NCI-H2081 treated with DMSO at 0.1 percent for 48 hours (cell line): ENCODE data around the gene RAN.
"Not testable (repeated sequence)": the region's sequence is repeated elsewhere in the genome, so short reads cannot be mapped to it uniquely, and the experiment has no call there.

Source experiments
- DNase-seq: peaks from one replicate; lab custom pipeline; 2025; lab: John Stamatoyannopoulos, UW

The RAN gene

DNA sequence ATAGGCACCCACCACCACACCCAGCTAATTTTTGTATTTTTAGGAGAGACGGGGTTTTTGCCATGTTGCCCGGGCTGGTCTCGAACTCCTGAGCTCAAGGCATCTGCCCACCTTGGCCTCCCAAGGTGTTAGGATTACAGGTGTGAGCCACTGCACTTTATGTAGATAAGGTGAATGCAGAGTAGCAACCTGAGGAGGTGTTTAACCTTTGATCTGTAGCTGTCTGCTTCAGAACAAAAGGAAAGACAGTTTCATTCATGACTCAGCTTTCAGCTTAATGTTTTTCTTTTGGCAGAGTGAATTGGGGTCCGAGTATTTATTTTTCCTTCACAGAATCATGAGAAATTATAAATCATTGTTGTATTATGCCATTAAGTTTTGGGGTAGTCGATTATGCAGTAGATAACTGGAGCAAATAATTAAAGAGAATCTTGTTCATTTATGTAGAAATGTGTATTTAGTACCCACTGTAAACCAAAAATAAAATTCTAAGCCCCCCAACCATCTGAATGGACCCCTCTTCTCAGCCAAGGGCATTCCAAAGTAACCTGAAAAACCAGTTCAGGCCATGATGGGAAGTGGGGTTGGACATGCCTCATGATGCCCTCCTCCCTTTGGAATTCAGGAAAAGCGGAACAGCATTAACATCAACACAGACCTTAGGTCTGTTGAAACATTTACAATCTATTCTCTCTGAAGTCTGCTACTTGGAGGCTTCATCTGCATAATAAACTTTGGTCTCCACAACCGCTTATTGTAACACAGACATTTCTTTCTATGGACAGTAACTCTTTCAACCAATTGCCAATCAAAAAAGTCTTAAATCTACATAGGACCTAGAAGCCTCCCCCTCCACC lies 22.1 kb upstream of the RAN start:
- DNase-seq = no peak

DNA sequence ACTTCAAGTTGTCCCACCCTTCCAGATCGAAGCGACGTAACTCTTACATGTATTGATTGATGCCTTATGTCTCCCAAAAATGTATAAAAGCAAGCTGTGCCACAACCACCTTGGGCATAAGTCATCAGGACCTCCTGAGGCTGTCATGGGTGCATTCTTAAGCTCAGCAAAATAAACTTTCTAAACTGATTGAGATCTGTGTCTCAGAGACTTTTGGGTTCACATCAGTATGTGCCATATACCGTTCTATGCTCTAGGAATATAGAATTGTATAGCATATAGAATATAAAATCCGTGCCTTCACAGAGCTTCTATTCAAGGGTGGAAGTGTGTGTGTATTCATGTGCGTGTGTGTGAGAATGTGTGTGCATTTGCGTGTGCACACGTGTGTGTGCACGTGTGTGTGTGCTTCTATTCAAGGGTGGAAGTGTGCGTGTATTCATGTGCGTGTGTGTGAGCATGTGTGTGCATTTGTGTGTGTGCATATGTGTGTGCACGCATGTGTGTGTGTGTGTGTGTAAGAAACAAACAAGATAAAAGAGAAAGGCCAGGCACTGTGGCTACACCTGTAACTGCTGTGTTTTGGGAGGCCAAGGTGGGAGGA lies 21.3 kb upstream of the RAN start:
- DNase-seq = no peak

DNA sequence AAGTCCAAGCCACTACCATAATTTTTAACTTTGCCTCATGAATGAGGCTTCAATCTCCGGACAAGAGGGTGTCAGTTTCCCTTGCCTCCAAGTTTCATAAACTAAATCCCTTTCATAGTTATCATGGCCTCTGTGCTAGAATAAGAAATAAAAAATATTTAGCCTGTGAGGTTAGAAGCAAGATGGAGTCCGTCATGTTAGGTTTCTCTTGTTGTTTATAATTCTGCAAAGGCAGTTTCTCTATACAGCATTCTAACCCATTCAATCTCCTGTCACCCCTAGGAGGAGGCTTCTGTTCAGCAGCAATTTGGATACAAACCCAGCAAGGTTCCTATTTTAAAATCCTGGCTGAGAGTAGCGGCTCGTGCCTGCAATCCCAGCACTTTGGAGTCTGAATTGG lies 15.8 kb upstream of the RAN start:
- no peak for DNase-seq

DNA sequence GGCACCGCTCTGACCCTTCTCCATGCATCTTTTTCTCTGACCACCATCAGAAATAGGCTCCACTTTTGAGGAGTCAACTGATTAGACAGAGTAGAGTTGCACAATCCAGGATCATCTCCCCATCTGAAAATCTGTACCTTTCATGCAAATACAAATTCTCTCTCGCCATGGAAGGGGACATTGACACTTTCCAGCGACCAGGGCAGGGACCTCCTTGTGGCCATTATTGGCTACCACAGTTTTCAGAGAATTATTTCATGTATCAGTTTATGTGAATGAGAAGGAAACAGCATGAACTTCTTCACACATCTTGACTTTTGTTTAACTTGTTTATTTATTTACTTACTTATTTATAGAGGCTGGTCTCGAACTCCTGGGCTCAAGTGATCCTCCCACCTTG lies 13.8 kb upstream of the RAN start:
- DNase-seq = no peak

DNA sequence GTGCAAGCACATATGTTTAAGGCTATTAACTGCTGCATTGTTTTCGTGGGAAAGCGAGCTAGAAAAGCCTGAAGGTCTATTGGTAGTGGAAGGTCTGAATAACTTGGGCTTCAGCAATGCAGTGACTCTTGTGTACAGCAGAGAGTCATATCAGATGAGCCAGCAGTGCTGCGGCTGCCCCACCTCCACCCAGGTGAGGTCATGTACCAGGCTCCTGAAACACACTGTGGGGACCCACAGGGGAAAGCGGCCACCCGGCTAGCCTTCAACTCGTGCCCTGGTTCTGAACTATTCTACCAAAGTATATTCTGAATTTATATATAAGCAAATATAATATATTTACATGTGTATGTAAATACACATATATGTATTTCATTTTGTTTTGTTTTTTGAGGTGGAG lies 12.7 kb upstream of the RAN start:
- no peak for DNase-seq

DNA sequence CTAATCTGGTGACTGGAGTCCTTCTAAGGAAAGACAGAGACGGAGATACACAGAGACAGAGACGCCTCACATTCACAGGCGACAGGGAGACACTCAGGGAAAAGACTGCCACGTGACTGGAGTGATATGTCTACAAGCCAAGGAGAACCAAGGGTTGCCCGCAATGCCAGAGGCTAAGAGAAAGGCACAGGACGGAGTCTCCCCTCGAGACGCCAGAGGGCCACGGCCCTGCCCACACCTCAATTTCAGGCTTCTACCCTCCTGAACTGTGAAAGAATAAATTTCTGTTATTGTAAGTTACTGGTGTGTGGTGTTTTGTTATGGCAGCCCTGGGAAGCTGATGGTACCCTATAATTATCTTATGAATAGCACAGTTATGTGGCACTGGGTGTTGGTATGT lies 11.6 kb upstream of the RAN start:
- no peak for DNase-seq

DNA sequence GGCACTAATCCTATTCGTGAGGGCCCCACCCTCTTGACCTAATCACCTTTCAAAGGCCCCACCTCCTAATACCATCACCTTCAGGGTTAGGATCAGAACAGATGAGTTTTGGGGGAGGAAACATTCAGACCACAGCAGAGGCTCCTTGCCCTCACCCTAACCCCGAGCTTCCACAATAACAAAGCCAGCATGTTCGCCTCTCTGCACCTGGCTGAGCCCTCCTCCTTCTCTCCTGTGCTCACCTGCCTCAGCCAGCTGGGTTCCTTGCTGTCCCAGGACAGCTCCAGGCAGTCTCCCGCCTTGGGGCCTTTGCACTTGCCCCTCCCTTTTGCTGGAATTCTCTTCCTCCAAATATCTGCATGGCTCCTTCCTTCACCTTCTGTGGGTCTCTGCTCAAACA lies 9.7 kb upstream of the RAN start:
- no peak for DNase-seq

DNA sequence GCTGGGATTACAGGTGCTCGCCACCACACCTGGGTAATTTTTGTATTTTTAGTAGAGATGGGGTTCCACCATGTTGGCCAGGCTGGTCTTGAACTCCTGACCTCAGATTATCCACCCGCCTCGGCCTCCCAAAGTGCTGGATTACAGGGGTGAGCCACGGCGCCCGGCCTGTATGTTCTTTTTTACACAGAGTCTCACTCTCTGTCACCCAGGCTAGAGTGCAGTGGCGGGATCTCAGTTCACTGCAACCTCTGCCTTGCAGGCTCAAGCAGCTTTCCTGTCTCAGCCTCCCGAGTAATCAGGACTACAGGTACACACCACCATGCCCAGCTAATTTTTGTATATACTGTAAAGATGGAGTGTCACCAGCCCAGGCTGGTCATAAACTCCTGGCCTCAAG lies 9.1 kb upstream of the RAN start:
- DNase-seq = not testable (repeated sequence)

DNA sequence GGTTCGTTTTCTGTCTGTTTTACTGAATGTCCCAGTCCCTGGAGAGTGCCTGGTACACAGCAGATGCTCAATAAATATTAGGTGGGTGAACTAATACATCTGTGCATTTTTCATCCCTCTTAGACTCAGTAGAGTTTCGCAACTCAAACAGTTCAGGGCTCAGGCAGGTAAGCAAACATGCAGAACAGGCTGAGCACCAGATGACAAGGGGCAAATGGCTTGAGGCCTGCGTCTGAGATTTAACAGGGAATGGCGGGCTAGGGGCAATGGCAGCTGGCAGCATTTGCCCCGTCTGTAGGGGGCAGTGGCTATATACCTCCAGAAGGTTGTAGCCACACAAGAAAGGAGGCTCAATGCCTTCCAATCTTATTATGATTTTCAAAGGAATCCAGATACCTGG lies 8.6 kb upstream of the RAN start:
- no peak for DNase-seq

DNA sequence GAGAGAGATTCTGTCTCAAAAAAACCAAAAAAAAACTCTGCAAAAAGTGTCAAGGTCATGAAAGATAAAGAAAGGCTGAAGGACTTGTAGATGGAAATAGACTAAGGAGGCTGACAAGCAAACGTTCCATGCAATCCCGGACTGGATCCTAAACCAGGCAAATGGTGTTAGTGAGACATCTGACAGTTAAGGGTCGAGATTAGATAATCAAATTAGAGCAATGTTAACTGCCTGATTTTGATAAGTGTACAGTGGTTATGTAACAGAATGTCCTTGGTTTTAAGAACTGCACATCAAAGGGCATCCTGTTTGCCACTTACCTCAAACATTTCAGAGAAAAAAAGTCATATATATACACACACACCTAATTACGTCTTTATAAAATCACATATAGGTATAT lies 3.5 kb upstream of the RAN start:
- DNase-seq = no peak

DNA sequence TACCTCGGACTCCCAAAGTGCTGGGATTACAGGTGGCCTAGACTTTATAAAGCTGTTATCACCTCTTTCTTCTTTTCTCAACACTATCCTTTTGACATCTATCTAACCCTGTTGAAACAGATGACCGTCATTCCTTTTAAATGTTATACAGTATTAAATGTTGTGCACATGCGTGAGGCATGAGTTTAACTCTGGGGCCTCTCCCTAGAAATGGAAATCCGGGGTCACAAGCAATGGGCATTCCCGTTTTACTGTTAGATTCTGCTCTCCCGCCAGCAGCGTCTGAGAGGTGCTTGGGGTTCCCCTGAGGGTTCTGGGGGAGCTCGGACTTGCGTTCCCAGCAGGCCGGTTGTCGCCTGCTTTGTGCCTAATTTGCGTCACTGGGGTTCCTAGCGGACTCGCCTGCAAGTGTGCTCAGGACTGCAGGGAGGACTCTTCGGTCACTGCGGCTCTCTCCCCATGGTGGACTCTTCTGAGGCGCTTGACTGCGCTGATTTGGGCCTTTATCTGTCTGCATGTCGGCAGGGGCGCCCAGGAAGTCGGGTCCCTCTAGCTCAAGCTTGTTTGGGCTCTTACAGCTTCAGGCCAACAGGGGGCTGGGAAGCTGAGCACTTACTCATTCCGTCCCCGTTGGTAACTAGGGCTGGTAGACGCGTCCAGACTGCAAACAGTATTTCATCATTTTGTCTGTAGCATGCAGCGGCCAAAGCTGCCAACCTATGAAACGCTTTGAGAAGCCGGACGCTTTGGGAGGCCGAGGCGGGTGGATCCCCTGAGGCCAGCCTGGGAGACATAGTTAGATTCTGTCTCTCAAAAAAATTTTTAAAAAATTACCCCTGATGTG lies 1.2 kb upstream of the RAN start:
- no peak for DNase-seq

DNA sequence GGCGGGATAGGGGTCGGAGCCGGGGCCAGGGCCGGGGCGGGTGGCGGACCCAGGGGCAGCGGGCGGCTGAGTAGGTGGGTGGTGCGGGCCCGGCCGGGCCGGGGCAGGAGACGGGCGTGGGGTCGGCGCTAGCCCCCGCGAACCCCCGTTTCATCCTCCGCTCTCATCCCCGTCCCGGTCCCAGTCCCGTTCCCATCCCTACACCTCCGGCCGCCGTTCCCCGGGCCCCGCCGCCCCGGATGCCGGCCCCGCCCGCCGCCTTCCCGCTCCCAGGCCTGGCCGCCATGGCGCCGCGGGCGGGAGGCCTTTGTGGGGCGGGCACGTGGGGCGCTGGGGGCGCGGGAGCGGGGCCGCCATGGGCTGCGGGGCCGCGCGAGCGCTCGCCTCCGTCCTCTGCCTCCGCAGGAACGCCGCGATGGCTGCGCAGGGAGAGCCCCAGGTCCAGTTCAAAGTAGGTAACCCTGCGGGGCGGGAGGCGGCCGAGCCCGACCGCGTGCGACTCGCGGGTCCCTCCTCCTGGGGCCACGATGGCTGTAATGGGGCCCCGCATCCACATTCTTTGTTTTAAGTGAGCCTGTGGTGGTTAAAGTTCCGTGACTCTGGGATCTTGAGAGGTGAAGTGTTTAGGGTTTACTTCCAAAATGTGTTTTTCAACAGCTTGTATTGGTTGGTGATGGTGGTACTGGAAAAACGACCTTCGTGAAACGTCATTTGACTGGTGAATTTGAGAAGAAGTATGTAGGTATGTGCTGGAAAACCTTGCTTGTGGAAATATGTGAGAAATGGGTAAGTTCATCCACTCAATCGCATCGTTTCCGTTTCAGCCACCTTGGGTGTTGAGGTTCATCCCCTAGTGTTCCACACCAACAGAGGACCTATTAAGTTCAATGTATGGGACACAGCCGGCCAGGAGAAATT lies 572 bp downstream of the RAN start:
- no peak for DNase-seq

DNA sequence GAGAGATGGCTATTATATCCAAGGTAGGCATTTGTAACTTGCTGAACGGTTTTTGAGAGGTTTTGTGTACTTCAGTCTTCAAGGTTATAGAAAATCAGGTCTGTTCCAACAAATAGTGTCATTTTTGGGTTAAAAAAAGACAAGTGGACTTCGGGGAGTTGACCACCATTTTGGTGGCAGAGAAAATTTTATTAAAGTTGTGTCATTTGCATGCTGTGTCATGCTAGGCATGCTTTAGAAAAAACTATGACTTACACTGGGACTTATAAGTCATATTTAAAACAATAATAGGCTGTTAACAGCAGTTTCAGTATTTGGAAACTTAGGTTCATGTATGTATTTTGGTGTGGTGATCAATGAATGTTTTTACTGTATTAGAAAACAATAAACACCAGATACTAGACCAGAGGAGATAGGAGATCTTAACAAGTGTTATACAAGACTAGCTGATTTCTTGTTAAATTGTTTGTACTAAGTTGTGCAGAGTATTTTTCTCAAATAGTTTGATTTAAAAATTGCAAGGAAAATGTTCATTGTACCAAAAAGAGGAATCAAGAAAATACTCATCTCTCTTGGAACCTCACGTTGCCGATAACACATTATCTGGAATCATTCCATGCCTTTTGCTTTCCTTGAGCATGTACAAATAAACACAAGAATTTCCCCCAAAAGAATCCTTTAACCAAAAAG lies 1.4 kb downstream of the RAN start:
- no peak for DNase-seq

DNA sequence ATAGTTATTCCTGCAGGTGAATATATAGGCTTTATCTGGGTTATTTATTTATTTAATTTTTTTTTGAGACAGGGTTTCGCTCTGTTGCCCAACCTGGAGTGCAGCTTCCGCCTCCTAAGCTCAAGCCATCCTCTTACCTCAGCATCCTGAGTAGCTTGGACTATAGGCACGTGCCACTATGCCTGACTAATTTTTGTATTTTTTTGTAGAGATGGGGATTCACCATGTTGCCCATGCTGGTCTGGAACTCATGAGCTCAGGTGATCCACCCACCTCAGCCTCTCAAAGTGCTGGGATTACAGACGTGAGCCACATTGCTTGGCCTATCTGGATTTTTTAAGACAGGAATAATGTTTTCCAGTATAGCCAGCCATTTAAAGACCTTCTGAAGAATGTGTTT lies 2.0 kb downstream of the RAN start:
- DNase-seq = no peak

DNA sequence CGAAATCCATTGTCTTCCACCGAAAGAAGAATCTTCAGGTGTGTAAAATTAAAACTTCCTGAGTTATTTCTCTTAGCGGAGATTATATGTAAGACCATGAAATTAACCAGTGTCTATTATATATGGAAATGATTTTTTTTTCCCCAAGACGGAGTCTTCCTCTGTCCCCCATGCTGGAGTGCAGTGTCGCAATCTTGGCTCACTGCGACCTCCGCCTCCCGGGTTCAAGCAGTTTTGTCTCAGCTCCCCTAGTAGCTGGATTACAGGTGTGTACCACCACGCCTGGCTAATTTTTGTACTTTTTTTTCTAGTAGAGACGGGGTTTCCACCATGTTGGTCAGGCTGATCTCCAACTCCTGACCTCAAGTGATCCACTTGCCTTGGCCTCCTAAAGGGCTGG lies 2.8 kb downstream of the RAN start:
- DNase-seq = no peak

DNA sequence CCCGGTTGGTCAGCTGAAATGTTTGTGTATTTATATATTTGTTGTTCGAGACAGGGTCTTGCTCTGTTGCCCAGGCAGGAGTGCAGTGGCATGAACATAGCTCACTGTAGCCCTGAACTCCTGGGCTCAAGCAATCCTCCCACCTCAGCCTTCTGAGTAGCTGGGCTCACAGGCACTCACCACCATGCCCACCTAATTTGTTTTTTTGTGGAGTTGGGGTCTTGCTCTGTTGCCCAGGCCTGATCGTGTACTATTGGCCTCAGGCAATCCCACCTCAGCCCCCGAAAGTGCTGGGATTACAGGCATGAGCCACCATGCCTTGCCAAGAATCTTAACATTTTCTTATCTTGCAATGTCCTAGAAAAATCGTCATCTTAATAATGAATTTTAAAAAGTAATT lies 3.3 kb downstream of the RAN start:
- no peak for DNase-seq

DNA sequence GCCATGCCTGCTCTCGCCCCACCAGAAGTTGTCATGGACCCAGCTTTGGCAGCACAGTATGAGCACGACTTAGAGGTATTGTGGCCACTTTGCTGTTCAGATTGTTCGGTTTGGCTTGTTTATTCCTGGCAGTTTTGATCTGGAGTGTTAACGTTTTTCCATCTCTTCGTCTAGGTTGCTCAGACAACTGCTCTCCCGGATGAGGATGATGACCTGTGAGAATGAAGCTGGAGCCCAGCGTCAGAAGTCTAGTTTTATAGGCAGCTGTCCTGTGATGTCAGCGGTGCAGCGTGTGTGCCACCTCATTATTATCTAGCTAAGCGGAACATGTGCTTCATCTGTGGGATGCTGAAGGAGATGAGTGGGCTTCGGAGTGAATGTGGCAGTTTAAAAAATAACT lies 3.8 kb downstream of the RAN start:
- not testable (repeated sequence) for DNase-seq

DNA sequence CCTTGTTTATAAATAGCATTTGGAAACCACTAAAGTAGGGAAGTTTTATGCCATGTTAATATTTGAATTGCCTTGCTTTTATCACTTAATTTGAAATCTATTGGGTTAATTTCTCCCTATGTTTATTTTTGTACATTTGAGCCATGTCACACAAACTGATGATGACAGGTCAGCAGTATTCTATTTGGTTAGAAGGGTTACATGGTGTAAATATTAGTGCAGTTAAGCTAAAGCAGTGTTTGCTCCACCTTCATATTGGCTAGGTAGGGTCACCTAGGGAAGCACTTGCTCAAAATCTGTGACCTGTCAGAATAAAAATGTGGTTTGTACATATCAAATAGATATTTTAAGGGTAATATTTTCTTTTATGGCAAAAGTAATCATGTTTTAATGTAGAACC lies 4.4 kb downstream of the RAN start:
- DNase-seq = no peak

DNA sequence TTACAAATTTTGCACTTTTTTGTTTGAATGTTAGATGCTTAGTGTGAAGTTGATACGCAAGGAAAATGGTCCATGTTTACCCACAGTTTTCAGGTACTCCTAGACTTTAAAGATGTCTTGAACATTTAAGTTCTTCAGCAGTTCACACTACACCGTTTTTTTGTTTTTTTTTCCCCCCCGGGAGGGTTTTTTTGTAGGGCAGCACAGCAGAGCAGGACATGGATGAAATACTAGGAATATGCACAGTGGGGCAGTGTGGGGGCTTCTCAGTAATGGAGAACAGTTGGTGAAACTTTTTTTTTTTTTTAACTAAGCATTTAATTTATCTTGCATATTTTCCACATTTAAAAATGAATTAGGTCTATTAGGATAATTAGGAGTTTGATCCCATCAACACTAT lies 4.9 kb downstream of the RAN start:
- no peak for DNase-seq

DNA sequence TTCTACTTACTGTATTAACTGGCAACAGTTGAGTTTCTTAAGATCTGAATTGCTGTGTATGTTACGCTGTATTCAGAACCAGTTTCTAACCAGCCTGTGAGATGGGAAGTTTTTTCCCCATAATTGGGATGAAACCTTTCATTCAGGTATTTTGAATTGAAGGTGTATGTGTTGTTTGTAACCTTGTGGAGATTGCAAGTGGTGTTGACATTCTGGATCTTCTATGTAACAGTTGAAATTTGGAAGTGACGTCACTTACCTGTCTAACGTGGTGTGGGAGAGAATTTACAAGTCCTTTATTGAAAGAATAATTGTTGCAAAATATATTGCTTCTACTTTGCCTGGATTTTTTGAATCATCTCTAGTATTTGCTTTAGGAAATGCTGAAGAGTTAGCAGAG lies 5.5 kb downstream of the RAN start:
- DNase-seq = no peak
